ENCODE results near the gene TMTC1. TPM values are rescaled to one million over a fixed set of nuclear protein-coding genes. Genes with fewer than 3 reads are reported as not detected.
A peak's percentile ranks its signal among the peaks of the same experiment; 100 is the strongest.

TMTC1 gene
- total RNA-seq, 1 experiment from 2014 or later: 0.38 TPM

DNA sequence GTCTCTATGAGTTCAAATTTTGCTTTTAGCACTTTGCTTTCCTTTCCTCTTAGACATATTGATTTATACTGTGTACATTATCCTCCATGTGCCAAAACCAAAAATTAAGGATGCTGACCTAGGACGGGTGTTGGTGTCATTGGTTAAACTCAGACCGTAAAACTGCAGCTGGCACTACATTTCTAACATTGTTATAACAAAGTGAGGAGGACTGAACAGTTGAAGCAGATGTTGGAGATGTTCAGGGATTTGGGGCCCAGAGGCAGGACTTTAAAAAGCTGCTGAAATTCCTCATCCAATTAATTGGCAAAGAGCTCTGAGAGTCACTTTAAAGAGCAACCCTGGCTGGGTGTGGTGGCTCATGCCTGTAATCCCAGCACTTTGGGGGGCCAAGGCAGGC lies 72.4 kb downstream of the TMTC1 start:
- no peak for DNase-seq (ENCODE audit: low spot score)

DNA sequence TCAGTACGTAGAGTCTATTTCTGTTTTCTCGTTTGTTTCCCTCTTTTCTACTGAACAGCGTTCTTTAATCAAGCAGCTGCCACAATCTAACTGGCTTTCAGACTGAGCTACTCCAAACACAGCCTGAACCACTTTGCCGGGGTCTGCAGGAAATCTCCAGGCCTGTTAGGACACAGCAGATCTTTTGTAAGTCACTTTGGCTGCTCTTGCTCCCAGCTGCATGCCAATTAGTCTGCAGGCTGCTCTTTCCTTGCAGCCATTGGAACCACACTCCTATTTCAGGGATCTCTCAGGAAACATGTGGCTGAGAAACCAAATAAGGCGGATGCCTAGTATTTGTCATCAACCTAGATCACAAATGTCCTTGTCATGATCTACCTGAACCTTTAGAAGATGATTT lies 73.6 kb downstream of the TMTC1 start:
- DNase-seq (ENCODE audit: low spot score): no peak

DNA sequence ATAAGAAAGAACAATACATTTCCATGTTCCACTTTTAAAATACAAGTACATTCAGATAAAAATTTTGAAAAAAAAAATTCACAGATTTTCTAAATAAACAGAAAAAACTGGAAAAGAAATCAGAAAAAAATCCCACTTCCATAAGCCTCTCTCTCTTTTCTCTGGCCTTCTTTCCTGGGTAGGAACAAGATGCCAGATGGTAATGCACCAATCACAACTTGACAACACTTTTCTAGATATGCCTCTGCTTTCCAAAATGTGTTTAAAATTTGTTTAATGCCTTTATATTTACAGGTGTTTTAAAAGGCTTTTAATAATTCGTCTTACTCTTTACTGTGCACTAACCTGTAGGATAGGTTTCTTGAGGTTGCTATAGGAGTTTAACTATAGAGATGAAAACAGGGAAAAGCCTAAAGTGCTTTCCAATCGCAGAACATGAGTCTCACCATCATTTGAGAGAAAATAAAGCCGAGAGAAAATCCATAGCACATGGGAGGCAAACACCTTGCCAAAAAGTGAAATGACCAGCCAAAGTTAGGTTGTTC lies 74.2 kb downstream of the TMTC1 start:
- DNase-seq (ENCODE audit: low spot score): no peak

DNA sequence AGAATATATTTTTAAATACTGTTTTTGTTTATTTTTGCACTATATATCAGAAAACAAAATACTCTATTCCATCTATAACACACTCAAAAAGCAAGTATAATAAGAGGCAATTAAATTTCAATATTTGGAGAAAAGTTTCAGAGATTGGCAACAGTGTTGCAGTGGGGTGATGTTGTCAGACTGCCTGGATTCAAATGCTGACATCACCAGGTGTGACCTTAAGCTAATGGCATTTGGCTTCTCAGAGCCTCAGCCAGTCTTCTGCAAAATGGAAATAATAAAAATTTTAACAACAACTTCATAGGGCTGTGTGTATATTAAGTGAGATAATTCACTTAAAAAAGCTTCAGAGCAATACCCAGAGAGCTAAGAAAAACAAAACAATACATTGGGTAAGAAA lies 74.7 kb downstream of the TMTC1 start:
- no peak for DNase-seq (ENCODE audit: low spot score)

DNA sequence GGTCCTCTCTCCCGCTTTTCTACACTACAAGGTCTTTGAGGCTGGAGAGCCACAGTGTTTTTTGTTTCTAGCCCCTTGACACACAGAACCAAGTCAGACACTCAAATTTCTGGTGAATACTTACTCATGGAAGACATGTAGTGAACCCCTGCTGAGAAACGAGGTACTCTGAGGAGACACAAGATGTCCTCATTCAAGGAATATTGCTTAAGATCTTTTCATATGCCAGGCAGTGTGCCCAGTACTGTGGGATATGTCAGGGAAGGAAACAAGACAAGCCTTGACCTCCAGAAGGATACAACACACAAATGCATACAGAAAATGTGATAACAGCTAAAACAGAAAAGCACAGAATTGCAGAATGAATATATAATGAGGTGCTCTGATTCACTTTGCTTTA lies 75.9 kb downstream of the TMTC1 start:
- no peak for DNase-seq (ENCODE audit: low spot score)

DNA sequence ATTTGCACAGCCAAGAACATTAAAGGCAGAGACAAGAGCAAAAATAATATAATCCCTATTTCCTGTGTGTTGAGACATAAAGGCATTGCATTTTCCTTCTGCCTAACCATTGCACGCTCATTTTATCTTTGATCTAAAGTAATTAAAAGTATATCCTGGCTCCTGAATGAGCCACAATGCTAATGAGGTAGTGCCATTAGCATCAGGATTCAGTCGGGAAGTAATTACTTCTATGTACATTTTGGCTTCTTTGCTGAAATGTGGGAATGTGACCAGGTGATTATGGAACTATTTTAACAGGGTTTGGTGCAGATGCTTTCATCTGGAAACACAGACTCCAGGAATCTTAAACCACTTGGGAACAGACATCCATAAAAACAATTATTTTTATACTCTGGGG lies 77.4 kb downstream of the TMTC1 start:
- no peak for DNase-seq (ENCODE audit: low spot score)

DNA sequence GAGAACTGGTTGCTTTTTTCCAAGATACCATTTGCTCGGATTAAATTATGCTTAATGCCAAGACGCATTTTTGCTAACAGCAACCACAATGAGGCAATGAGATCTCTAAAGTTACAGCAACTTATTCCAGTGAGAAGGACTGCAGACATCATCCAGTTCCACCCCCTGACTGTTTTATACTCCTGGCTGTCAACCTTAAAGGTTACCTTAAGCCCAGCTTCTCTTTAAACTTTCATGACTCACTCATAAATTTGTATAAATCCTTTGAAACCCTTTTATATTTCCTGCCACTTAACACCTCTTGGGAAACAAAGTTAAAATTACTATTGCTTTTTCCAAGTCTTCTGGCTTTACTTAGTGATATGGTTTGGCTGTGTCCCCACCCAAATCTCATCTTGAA lies 80.2 kb downstream of the TMTC1 start:
- DNase-seq (ENCODE audit: low spot score): no peak

DNA sequence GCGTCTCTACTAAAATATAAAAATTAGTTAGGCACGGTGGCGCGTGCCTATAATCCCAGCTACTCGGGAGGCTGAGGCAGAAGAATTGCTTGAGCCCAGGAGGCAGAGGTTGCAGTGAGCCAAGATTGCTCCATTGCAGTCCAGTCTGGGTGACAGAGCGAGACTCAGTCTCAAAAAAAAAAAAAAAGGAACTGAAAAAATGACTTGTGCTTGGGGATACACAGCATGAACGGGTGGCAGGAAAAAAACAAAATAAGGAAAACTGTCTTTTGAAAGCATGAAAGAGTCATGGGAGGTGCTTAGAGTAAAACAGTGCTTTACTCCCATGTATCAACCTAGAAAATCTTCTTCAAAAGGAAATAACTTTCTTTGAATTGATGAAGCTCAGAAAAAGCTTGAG lies 80.8 kb downstream of the TMTC1 start:
- DNase-seq (ENCODE audit: low spot score): no peak

DNA sequence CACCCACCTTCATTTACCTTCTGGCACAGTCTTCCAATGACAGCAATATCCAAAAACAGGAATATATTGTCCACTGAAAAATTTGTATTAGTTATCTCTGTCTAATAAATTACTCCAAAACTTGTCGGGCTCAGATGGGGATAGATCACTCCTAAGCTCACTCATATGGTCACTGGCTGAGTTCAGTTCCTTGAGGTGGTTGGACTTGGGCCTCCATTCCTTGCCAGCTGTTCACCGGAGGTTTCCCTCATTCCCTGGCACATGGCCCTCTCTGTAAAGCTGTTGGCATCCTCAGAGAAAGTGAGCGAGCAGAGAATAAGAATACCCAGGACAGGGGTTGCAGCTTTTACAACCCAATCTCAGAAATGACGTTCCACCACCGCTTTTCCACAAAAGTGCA lies 81.5 kb downstream of the TMTC1 start:
- no peak for DNase-seq (ENCODE audit: low spot score)

DNA sequence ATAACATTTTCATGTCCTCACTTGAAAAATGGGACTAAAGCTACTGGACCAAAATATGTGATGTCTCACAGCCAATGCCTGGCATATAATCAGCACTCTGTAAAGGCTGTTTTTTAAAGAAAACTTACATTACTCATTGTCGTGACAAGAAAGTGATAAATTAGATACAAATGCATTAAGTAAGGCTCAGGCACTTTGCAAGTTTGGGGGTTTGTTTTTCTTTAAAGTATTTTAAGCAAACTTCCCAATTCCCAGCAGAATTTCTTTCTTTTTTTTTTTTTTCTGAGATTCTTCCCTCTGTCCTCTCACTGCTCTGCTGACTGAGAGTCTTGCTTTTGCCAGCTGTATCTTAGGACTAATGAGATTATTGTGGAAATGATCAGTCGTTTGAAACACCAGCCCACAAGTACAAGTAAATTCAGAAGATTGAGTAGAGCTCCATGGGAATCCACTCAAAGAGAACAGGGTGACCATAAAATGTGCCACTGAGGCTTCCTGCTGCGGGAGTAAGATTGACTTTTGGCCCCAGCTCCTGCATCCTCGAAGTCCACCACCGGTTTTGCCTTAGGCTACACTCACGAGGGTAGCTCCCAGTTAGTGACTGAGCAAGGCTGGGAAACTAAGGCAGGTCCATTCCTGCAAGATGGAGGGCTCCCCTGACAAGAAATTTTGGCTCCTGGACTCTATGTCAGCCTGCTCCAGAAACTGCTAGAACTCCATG lies 82.8 kb downstream of the TMTC1 start:
- no peak for DNase-seq (ENCODE audit: low spot score)

DNA sequence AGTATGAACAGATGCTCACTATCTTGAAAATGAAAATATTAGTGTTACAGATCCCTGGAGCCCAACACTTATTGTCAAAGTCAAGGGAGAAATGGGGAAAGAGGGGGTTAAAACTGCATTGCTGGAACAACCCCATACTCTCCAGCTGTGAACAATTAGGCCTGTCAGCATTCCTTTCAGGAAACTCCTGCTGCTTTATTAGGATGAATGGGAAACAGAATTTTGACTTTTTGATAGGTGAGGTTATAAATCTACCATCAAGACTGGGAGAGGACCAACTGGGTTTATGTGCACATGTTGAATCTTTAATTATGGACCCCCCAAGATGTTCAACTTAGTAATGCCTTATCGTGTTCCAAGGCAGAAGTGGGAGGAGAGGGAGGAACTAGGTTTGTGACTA lies 85.0 kb downstream of the TMTC1 start:
- DNase-seq (ENCODE audit: low spot score): no peak

DNA sequence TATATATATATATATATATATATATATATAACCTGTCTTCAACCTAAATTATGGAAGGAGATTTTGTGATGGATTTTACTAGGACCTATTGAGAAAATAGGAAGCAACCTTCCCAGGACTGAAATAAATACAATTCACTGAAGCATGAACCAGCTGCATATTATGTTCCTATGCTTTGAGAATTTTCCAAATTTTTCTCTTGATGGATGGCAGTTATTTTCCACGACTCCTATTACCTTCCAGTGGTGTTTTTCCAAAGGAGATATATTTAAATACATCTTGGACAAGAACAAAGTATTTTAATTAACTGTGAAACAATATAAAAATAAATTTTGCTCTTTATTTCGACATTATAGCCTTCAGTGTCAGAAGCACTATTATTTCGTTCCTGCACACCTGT lies 87.9 kb downstream of the TMTC1 start:
- DNase-seq (ENCODE audit: low spot score): no peak

DNA sequence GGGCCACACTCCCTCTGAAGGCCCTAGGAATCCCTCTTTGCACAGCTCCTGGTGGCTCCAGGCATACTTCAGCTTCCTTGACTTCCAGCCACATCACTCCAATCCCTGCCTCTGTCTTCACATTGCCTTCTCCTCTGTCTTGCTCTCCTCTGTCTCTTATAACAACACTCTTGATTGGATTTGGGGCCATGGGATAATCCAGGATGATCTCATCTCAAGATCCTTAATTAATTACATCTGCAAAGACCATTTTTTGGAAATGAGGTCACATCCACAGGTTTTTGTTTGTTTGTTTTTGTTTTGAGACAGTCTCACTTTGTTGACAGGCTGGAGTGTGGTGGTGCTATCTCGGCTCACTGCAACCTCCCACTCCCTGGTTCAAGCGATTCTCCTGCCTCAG lies 88.7 kb downstream of the TMTC1 start:
- no peak for DNase-seq (ENCODE audit: low spot score)

DNA sequence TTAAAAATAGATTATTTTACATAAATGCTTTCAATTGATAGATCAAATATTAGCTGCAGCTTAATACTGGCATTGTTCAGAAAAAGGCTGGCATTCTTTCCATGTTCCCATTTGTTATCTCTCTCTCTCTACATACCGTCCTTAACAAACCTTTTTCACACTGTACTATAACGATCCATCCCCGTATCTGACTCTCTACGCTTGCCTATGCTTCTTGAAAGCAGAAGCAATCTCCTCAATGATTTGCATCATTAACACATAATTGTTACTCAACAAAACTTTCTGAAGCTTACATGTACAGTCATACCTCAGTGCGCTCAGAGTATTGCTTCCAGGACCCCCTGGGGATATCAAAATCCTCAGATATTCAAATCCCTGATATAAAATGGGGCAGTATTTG lies 89.7 kb downstream of the TMTC1 start:
- no peak for DNase-seq (ENCODE audit: low spot score)

DNA sequence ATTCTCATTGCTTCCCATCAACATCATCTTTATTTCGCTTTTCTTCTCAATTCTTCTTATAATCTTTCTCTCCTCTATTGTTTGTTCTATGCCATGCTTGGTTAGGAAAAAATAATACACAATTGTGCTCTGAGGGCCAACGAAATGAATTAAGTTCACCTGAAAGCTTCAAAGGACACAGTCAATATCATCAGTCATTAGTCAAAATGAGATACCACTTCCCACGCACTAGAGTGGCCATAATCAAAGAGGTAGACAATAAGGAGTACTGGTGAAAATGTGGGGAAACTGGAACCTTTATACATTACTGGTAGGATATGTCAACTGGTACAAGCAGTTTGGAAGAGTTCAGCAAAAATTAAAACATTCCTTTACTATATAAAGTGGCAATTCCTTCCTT lies 91.5 kb downstream of the TMTC1 start:
- DNase-seq (ENCODE audit: low spot score): no peak

DNA sequence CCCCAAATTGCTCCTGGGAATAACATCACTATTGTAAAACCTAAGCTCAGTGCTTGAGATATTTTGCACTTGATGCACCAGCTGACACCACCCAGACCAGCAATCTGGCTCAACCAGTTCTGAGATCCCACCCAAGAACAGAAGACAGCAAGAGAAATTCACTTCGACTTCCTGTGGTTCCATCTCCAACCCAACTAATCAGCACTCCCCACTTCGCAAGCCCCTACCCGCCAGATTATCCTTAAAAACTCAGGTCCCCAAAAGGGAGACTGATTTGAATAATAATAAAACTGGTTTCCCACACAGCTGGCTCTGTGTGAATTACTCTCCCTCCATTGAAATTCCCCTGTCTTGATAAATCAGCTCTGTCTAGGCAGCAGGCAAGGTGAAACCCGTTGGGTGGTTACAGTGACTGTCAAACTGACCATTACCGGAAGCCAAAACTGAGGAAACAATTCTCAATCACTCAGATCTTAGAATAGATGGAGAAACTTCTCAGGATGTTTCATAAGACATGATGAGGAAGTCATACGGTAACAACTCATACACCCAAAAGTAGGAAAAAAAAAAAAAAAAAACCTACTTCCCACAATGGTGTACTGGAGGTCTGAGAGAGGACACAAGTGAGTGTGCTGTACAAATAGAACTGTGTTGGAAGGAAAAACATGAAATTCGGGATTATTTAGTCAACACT lies 92.4 kb downstream of the TMTC1 start:
- peak; percentile 76 for DNase-seq (ENCODE audit: low spot score)

DNA sequence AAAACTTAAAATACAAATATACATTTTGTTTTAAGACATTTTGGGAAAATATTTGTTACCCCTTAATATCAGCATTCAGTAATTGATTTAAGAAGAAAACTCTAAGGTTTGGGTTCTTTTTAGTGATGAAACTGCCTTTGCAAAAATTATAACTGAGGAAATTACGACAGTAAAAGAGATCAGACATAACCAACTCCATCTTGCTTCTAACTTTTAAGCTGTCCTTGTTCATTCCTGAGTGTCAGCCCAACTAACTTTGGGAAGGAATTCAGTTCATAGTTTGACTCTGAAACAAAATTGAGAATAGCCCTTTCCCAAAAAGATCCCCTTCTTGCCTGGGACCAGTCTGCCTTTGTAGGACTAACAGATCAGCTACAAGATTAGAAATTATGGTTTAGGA lies 93.0 kb downstream of the TMTC1 start:
- no peak for DNase-seq (ENCODE audit: low spot score)

DNA sequence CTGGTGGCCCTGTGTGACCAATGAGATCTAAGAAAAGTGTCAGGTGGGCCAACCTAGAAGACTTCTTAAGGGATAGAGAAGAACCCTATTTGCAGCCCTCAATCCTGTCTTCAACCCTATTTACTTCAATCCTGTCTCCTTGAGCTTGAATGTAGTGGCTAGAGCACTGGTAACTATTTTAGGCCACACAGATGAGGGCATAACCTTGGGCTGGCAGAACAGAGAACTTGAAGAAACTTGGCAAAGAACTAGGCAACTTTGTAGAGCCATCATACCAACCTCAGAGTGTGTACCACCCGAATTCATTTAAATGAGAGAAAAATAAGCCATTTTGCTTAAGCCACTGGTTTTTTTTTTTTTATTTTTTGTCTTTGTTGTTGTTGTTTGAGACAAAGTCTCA lies 94.8 kb downstream of the TMTC1 start:
- DNase-seq (ENCODE audit: low spot score): no peak

DNA sequence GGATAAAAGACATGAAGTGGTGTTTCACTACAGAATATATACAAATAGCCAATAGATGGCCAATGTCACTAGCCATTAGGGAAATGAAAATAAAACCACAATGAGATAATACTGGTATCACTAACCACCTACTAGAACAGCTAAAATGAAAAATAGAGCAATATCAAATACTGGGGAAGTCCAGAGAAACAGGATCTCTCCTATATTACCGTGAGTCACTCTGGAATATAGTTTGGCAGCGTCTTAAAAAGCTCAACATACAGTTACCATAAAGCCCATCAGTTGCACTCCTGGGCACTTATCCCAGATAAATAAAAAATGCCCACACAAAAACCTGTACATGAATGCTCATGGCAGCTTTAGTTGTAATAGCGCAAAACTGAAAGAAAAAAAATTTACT lies 101.7 kb downstream of the TMTC1 start:
- DNase-seq (ENCODE audit: low spot score): no peak

DNA sequence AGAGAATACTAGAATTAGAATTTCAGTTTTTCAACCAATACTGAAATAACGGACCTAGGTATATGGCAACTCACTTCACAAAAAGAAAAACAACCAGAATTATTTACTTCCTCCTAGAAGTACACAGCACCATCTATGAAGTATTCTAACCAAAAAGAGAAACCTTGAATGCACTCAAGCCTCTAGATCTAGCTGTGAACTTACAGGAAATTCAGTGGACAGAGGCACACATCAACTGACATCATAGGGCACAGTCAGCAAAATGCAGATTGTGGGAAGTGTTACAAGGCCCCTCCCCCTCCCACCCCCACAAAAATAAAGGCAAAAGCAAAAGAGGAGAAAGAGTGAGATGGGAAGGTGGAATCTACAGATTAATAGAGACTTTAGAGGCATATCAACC lies 102.4 kb downstream of the TMTC1 start:
- no peak for DNase-seq (ENCODE audit: low spot score)

DNA sequence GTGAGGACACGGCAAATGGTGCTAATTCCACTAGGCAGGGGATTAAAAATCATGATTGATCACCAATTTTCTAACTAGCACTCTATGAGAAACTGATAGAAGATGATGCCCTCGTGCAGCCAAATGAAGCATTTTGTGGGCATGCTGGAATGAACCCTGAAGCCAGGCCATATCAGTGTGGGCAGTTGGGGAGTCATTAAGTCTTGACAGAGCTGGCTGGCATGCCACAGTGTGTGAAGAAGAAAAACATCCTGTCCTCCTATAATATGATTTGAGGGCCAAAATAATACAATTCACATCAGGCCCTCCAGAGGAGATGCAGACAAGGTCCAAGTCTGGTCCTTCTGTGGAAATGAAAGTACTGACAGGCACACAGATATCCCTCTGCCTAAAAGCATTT lies 107.1 kb downstream of the TMTC1 start:
- no peak for DNase-seq (ENCODE audit: low spot score)

DNA sequence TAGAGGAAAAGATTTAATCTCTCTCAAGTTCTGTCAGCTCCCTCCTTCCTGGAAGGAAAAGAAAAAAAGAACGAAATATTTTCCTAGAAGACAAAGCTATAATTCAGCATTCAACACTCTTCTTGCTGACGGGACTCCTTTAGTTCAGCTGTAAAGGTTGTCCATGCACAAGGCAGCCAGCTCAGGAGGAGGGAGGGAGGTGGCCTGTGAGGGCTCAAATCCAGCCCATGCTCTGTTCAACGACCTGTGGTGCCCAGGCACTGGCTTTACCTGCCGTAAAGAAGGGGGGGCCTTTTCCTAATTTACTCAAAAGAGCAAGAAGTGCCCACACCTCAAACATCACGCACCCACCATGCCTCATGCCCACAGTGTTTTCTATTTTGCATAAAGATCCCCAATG lies 109.3 kb downstream of the TMTC1 start:
- no peak for DNase-seq (ENCODE audit: low spot score)

DNA sequence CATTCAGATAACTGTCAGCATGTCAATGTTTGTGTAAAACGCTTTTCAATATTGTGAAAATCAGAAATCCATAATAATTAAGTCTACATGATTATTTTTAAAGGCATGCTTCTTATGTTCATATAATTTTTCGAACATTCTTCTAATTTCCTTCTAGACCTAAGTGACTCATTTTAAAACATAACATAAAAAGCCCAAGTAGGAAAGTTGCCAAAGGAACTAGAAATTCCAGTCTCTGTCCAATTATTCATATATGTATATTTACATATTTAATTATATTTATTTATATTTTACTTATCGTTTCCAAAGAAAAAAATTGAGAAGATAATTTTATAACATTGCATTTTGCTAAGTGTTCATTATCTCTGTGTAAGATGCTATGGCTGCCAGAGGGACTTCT lies 110.4 kb downstream of the TMTC1 start:
- DNase-seq (ENCODE audit: low spot score): no peak
